Neural progenitor cell (in vitro differentiated cells): ENCODE data around the gene PDCD2L. TPM values are rescaled to one million over a fixed set of nuclear protein-coding genes. Genes with fewer than 3 reads are reported as not detected.

Source experiments
- DNase-seq: peaks from one replicate; pipeline ENCODE4 v3.0.0-alpha.2; 2016; ENCODE audit warnings: low spot score
- H2AFZ ChIP-seq: fragments of 200-600 bp; sonication (generic); replicated peaks from 2 replicates; pipeline ENCODE4 v1.6.1; 2016; ENCODE audit warnings: antibody characterized with exemption
- H3F3A ChIP-seq: fragments of 200-600 bp; sonication (generic); 2 replicates; pipeline ENCODE4 v1.6.1; 2016; ENCODE audit warnings: antibody characterized with exemption, low read depth
- H3K27ac ChIP-seq: fragments of 200-600 bp; sonication (generic); 2 replicates; pipeline ENCODE4 v1.5.1; 2016; ENCODE audit warnings: mild to moderate bottlenecking
- H3K27me3 ChIP-seq: fragments of 200-600 bp; sonication (generic); 2 replicates; pipeline ENCODE4 v1.6.1; 2016; ENCODE audit warnings: mild to moderate bottlenecking, moderate library complexity
- H3K36me3 ChIP-seq: fragments of 200-600 bp; sonication (generic); 2 replicates; pipeline ENCODE4 v1.5.1; 2016
- H3K4me1 ChIP-seq: fragments of 200-600 bp; sonication (generic); 2 replicates; pipeline ENCODE4 v1.6.1; 2016; ENCODE audit warnings: mixed run types
- H3K4me2 ChIP-seq: fragments of 200-600 bp; sonication (generic); 2 replicates; pipeline ENCODE4 v1.6.1; 2016
- H3K4me3 ChIP-seq: fragments of 200-600 bp; sonication (generic); 2 replicates; pipeline ENCODE4 v1.5.1; 2016
- H3K79me2 ChIP-seq: fragments of 200-600 bp; sonication (generic); 2 replicates; pipeline ENCODE4 v1.6.1; 2016; ENCODE audit warnings: low read depth
- H3K9ac ChIP-seq: fragments of 200-600 bp; sonication (generic); 2 replicates; pipeline ENCODE4 v1.6.1; 2016
- H3K9me3 ChIP-seq: fragments of 200-600 bp; sonication (generic); 2 replicates; pipeline ENCODE4 v1.5.1; 2016; ENCODE audit warnings: low read depth
- H4K20me1 ChIP-seq: fragments of 200-600 bp; sonication (generic); 2 replicates; pipeline ENCODE4 v1.6.1; 2016; ENCODE audit warnings: low read depth
- H3K27ac Mint-ChIP-seq: 3 replicates; pipeline ENCODE4 v1.8.0; 2021; ENCODE audit warnings: mixed read lengths
- H3K27me3 Mint-ChIP-seq: 2 replicates; pipeline ENCODE4 v1.8.0; 2022; ENCODE audit warnings: low read depth, mild to moderate bottlenecking, inconsistent platforms, moderate library complexity, mixed read lengths; ENCODE audit not compliant: insufficient read depth
- H3K36me3 Mint-ChIP-seq: 3 replicates; pipeline ENCODE4 v1.8.0; 2021; ENCODE audit warnings: mixed read lengths
- H3K4me1 Mint-ChIP-seq: 3 replicates; pipeline ENCODE4 v1.8.0; 2021; ENCODE audit warnings: mixed read lengths
- H3K4me3 Mint-ChIP-seq: 3 replicates; pipeline ENCODE4 v1.8.0; 2021; ENCODE audit warnings: mild to moderate bottlenecking, moderate library complexity, mixed read lengths
- H3K9me3 Mint-ChIP-seq: 3 replicates; pipeline ENCODE4 v1.8.0; 2020; ENCODE audit warnings: mixed read lengths
- EZH2 ChIP-seq: fragments of 200-600 bp; sonication (generic); IDR thresholded peaks from 2 replicates; pipeline ENCODE4 v1.6.1; 2017; ENCODE audit warnings: antibody characterized with exemption, mild to moderate bottlenecking, moderate library complexity
- EZH2phosphoT487 ChIP-seq: fragments of 200-600 bp; sonication (generic); IDR thresholded peaks from 2 replicates; pipeline ENCODE4 v1.6.1; 2017; ENCODE audit warnings: antibody characterized with exemption
- total RNA-seq: library from RNA; depleted of rRNA; stranded (reverse); fragments of >200 nt; gene quantifications from 2 replicates; pipeline ENCODE4 v1.2.3, GENCODE V29; 2015; ENCODE audit warnings: low replicate concordance
- TF ChIP-seq, protein P1 (sequence below): fragments of 200-600 bp; sonication (generic); IDR thresholded peaks from 2 replicates; pipeline ENCODE4 v1.5.1; 2017; ENCODE audit warnings: antibody characterized with exemption, mild to moderate bottlenecking

Gene PDCD2L
- total RNA-seq, 1 donor from 2014 or later: 15.2 TPM

DNA sequence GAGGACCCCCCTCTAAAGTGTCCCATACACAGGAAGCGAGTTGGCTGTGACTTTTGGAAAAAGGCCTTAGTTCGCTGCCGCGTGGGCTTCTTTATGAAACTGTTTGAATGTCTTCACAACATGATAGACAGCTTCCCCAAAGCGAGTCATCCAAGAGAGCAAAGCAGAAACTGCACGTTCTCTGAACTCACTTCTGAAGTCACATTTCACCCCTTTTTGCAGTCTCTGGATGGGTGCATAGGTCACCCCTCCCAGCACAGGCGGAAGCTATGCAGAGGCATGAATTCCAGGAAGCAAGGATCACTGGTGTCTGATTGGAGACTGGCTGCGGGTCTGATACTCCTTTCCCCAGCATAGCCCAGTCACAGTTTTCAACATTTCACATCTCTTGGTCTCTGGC is 28.6 kb upstream of the PDCD2L start:
- peaks cover 5% of the 10 kb centered on the region for H3K27me3 Mint-ChIP-seq

DNA sequence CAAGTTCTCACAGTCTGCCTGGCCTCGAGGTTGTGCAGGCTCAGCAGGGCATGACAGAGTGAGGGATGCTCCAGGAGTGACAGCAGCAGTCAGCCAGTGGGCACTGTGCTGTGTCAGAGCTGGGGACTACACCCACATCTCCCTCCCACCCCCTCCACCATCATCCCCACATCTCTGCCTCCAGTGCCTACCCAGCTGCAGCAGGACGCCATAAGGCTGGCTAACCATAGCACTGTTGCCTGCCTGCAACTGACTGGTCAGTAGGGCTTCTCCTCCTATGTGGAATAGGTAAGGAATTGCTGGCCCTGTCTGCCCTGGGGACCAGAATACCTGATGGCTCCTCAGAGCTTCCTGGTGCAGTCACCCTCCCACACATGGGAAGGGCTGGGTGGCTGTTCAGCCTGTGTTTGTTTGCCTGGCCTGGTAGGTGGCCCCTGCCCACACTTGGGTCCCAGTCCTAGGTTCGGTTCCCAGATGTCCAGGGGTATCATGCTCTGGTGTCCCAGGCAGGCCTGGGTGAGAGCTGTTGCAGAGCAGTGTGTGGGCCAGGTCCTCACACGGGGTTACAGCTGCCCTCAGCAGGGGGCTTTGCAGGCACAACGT is 23.5 kb upstream of the PDCD2L start:
- H3K4me3 Mint-ChIP-seq: no peak overlapping the region
- H3F3A ChIP-seq: no peaks in the 10 kb centered on the region
- H3K27ac Mint-ChIP-seq: no peak overlapping the region
- no peaks in the 10 kb centered on the region for H3K4me1 ChIP-seq
- no peak overlapping the region for H3K27ac ChIP-seq
- peaks cover 43% of the 10 kb centered on the region for H3K36me3 Mint-ChIP-seq
- no peaks in the 10 kb centered on the region for H3K36me3 ChIP-seq
- no peaks in the 10 kb centered on the region for H3K9me3 Mint-ChIP-seq
- H4K20me1 ChIP-seq: no peaks in the 10 kb centered on the region
- DNase-seq: no peak
- no peaks in the 10 kb centered on the region for H3K79me2 ChIP-seq
- no peak overlapping the region for H2AFZ ChIP-seq
- H3K4me2 ChIP-seq: no peak overlapping the region
- H3K4me3 ChIP-seq: no peak overlapping the region
- TF ChIP-seq EZH2 (no peak), EZH2phosphoT487 (no peak)
- TF ChIP-seq, protein P1, sequence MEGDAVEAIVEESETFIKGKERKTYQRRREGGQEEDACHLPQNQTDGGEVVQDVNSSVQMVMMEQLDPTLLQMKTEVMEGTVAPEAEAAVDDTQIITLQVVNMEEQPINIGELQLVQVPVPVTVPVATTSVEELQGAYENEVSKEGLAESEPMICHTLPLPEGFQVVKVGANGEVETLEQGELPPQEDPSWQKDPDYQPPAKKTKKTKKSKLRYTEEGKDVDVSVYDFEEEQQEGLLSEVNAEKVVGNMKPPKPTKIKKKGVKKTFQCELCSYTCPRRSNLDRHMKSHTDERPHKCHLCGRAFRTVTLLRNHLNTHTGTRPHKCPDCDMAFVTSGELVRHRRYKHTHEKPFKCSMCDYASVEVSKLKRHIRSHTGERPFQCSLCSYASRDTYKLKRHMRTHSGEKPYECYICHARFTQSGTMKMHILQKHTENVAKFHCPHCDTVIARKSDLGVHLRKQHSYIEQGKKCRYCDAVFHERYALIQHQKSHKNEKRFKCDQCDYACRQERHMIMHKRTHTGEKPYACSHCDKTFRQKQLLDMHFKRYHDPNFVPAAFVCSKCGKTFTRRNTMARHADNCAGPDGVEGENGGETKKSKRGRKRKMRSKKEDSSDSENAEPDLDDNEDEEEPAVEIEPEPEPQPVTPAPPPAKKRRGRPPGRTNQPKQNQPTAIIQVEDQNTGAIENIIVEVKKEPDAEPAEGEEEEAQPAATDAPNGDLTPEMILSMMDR: no peak
- H3K4me1 Mint-ChIP-seq: no peaks in the 10 kb centered on the region
- peaks cover 4% of the 10 kb centered on the region for H3K27me3 Mint-ChIP-seq
- no peak overlapping the region for H3K9ac ChIP-seq
- no peaks in the 10 kb centered on the region for H3K9me3 ChIP-seq
- H3K27me3 ChIP-seq: no peaks in the 10 kb centered on the region

More for the DNA sequence above, 28.6 kb upstream of the PDCD2L start:
- Histone ChIP-seq H3K9ac (no peak overlapping the region), H3K4me3 (no peak overlapping the region), H3K79me2 (no peaks in the 10 kb centered on the region), H4K20me1 (no peaks in the 10 kb centered on the region), H3K27ac (no peak overlapping the region), H3F3A (no peaks in the 10 kb centered on the region), H2AFZ (no peak overlapping the region), H3K9me3 (no peaks in the 10 kb centered on the region), H3K4me2 (no peak overlapping the region), H3K27me3 (no peaks in the 10 kb centered on the region), H3K36me3 (no peaks in the 10 kb centered on the region), H3K4me1 (no peaks in the 10 kb centered on the region)
- H3K4me1 Mint-ChIP-seq: no peaks in the 10 kb centered on the region
- no peak overlapping the region for H3K27ac Mint-ChIP-seq
- H3K36me3 Mint-ChIP-seq: peaks cover 24% of the 10 kb centered on the region
- TF ChIP-seq, protein P1: no peak
- no peak for TF ChIP-seq EZH2
- TF ChIP-seq EZH2phosphoT487: no peak
- no peak for DNase-seq
- no peaks in the 10 kb centered on the region for H3K9me3 Mint-ChIP-seq
- H3K4me3 Mint-ChIP-seq: no peak overlapping the region

DNA sequence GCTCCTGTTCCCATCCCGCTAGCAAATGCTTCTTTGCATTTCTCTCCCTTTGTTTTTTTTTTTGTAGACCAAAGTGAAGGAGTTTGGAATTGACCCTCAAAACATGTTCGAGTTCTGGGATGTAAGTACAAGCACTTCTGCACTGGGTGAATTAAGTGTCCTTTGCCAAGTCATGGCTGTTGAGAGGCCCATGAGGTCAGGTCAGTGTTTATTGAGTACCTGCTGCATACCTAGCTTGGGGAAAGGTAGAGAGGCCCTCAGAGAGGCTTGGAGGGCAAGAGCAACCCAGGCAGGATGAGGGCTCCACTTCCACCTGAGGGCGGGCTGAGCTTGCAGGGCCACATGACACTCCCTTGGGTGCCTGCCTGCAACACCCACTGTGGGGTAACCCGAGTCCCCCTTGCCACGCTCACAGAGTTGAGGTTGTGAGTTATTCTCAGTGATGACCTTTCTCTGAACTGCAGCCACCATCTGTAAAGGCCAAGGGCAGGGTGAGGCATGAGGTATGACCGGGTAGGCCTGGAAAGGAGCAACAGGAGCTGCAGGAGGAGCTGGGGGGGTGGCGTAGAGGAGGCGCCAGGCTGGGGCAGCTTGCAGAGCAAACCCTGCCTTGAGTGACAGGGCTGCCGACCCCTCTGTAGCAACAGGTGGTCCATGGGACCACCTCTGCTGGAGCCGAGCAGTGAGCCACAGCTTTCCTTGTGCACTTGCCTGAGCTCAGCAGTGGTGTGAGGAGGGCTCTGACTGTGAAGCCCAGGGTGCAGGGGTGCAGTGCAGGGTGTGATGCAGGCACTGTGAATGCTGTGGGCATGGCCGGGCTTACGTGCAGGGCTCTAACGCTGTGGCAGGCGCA is 22.6 kb upstream of the PDCD2L start:
- H3K27me3 Mint-ChIP-seq: peaks cover 4% of the 10 kb centered on the region
- H3K36me3 ChIP-seq: no peaks in the 10 kb centered on the region
- H3K4me3 ChIP-seq: no peak overlapping the region
- H3K4me3 Mint-ChIP-seq: no peak overlapping the region
- DNase-seq: no peak
- H3K9me3 ChIP-seq: no peaks in the 10 kb centered on the region
- no peak overlapping the region for H2AFZ ChIP-seq
- H3K27me3 ChIP-seq: no peaks in the 10 kb centered on the region
- H3K4me2 ChIP-seq: no peak overlapping the region
- no peaks in the 10 kb centered on the region for H3F3A ChIP-seq
- H3K79me2 ChIP-seq: no peaks in the 10 kb centered on the region
- H3K9me3 Mint-ChIP-seq: no peaks in the 10 kb centered on the region
- peaks cover 49% of the 10 kb centered on the region for H3K36me3 Mint-ChIP-seq
- no peak overlapping the region for H3K27ac ChIP-seq
- TF ChIP-seq EZH2: no peak
- TF ChIP-seq, protein P1: no peak
- TF ChIP-seq EZH2phosphoT487: no peak
- H3K27ac Mint-ChIP-seq: no peak overlapping the region
- H3K4me1 ChIP-seq: no peaks in the 10 kb centered on the region
- H3K4me1 Mint-ChIP-seq: no peaks in the 10 kb centered on the region
- H4K20me1 ChIP-seq: no peaks in the 10 kb centered on the region
- H3K9ac ChIP-seq: no peak overlapping the region
